GM12873 (cell line): ENCODE measurements around the gene CEP120.

Experiments used
- CTCF ChIP-seq: IDR thresholded peaks from 2 replicates; pipeline ENCODE4 v1.5.1; 2012; ENCODE audit warnings: low read depth, mild to moderate bottlenecking, moderate library complexity, low read length, control low read depth; ENCODE audit not compliant: insufficient read depth; ENCODE audit errors: missing control alignments

The CEP120 gene

GRCh38 chr5:123436201-123436600 lies 13.0 kb upstream of the CEP120 start:
- TF ChIP-seq CTCF = no peak

GRCh38 chr5:123434796-123435195 lies 11.6 kb upstream of the CEP120 start:
- TF ChIP-seq CTCF = no peak

- no peak for TF ChIP-seq CTCF
Measured at GRCh38 chr5:123433596-123433995, 10.4 kb upstream of the CEP120 start.

DNA sequence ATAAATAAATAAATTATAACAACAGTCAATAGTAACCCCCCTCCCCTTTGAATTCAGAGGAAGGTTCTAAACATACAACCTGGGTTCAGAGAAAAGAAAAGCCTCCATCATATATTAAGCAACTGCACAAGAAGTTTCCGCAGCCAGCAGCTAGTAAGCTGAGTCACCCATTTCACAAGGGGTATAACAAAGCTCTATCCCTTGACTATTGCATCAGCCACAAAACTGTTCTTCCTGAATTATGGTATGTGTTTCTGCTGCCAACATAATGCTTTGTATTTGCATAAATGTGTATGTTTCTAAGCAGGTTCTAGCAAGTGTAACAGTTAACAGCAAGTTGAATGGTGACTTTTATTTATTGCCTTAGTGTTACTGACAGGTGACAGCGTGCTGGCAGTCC lies 6.8 kb upstream of the CEP120 start:
- no peak for TF ChIP-seq CTCF

GRCh38 chr5:123429221-123429954 lies 6.2 kb upstream of the CEP120 start:
- no peak for TF ChIP-seq CTCF

- TF ChIP-seq CTCF = no peak
Measured at GRCh38 chr5:123428521-123429220, 5.5 kb upstream of the CEP120 start.

DNA sequence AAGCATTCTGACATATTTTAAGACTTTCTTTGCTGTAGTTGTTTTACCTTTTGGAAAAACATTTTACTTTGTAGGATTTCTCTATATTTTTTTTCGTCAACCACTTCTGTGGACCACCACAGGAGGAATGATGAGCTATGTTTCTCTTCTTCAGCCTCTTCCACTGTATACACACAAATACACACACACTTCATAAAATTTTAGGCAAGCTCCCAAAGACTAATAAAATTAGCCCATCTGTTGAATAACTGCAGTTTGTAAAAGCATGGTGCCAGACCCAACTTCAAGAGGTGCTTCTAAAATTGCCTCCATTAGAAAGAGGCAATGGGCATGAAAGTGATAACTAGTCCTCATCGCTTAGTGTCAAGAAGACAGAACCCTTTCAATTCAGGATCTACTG lies 4.1 kb upstream of the CEP120 start:
- no peak for TF ChIP-seq CTCF
